Endothelial cell of umbilical vein (primary cell): ENCODE results near the gene CECR2. TPM values are rescaled to one million over a fixed set of nuclear protein-coding genes. Genes with fewer than 3 reads are reported as not detected.

ENCODE experiments used
- BruUV-seq: library from RNA; stranded (reverse); fragments of 400-500 nt; replicated peaks from 2 replicates; lab custom pipeline; 2021; lab: Mats Ljungman, UMichigan
- CTCF ChIA-PET: fragments of 300-600, 350-600 bp; sonication (Branson Sonifier 250); formaldehyde crosslinking; loops from one replicate; lab custom pipeline; 2021; ENCODE audit warnings: antibody characterized with exemption, inconsistent platforms; lab: Charles Lee
- POLR2A ChIA-PET: fragments of 300-600, 350-600 bp; sonication (Branson Sonifier 250); formaldehyde crosslinking; loops from one replicate; lab custom pipeline; 2021; ENCODE audit warnings: antibody characterized with exemption, inconsistent platforms; lab: Charles Lee
- DNase-seq: peaks from one replicate; pipeline ENCODE4 v3.0.0-alpha.2; 2011; ENCODE audit warnings: low read depth, low spot score
- FAIRE-seq: peaks from 2 replicates; lab custom pipeline; 2011; peaks lifted over from hg19 to GRCh38; lab: Jason Lieb, UNC
- H2AFZ ChIP-seq: 2 replicates; pipeline ENCODE4 v1.6.0; 2012; ENCODE audit warnings: low read depth, low read length, control low read depth, inconsistent platforms
- H3K27ac ChIP-seq: 2 replicates; pipeline ENCODE4 v1.5.1; 2011; ENCODE audit warnings: low read depth, mild to moderate bottlenecking, control low read depth, low read length, moderate library complexity; ENCODE audit not compliant: insufficient read depth
- H3K27me3 ChIP-seq, 2 experiments: 2 replicates each; pipeline versions ENCODE4 v1.6.0 to v1.6.1; 2011; ENCODE audit warnings: low read length in 2 of 2, mixed read lengths in 1 of 2; ENCODE audit not compliant: control insufficient read depth in 2 of 2, insufficient read depth in 2 of 2
- H3K36me3 ChIP-seq, 2 experiments: 2 replicates in 1 of 2; 3 replicates in 1 of 2; pipeline ENCODE4 v1.5.1; 2011; ENCODE audit warnings: low read length in 2 of 2, mild to moderate bottlenecking in 1 of 2, moderate library complexity in 1 of 2; ENCODE audit not compliant: control insufficient read depth in 2 of 2, insufficient read depth in 2 of 2; ENCODE audit errors: extremely low read depth in 1 of 2
- H3K4me1 ChIP-seq: 3 replicates; pipeline ENCODE4 v1.5.1; 2011; ENCODE audit warnings: mild to moderate bottlenecking, low read length; ENCODE audit not compliant: control insufficient read depth, insufficient read depth; ENCODE audit errors: extremely low read depth
- H3K4me2 ChIP-seq: 2 replicates; pipeline ENCODE4 v1.6.1; 2011; ENCODE audit warnings: low read length, control low read depth, mixed read lengths; ENCODE audit not compliant: insufficient read depth
- H3K4me3 ChIP-seq, 3 experiments: fragments of 200-600 bp in 1 of 3; sonication (generic), shearing (Covaris generic) in 1 of 3; replicated peaks in 1 of 3; 2 replicates each; pipeline ENCODE4 v1.5.1; 2011 to 2016; ENCODE audit warnings: control low read depth in 3 of 3, low read length in 3 of 3, mild to moderate bottlenecking in 2 of 3, inconsistent platforms in 1 of 3, low read depth in 1 of 3, moderate library complexity in 1 of 3; ENCODE audit not compliant: insufficient read depth in 1 of 3
- H3K79me2 ChIP-seq: 2 replicates; pipeline ENCODE4 v1.6.0; 2012; ENCODE audit warnings: low read length, inconsistent platforms; ENCODE audit not compliant: control insufficient read depth, insufficient read depth
- H3K9ac ChIP-seq: replicated peaks from 2 replicates; pipeline ENCODE3; 2011; ENCODE audit warnings: low read length, control low read depth; ENCODE audit not compliant: insufficient read depth; ENCODE audit errors: extremely low read depth
- H3K9me1 ChIP-seq: replicated peaks from 3 replicates; pipeline ENCODE4 v1.6.0; 2011; ENCODE audit warnings: mild to moderate bottlenecking, low read length; ENCODE audit not compliant: control insufficient read depth, insufficient read depth; ENCODE audit errors: extremely low read depth
- H3K9me3 ChIP-seq: replicated peaks from 2 replicates; pipeline ENCODE4 v1.5.1; 2012; ENCODE audit warnings: low read length, inconsistent platforms; ENCODE audit not compliant: control insufficient read depth, insufficient read depth
- H4K20me1 ChIP-seq: replicated peaks from 2 replicates; pipeline ENCODE3; 2011; ENCODE audit warnings: mild to moderate bottlenecking, low read length; ENCODE audit not compliant: control insufficient read depth, insufficient read depth; ENCODE audit errors: extremely low read depth
- EZH2 ChIP-seq: IDR thresholded peaks from 2 replicates; pipeline ENCODE4 v1.6.1; 2012; ENCODE audit warnings: borderline replicate concordance, low read depth, mild to moderate bottlenecking, moderate library complexity, low read length, inconsistent platforms; ENCODE audit not compliant: severe bottlenecking
- FOS ChIP-seq: IDR thresholded peaks from 2 replicates; pipeline ENCODE4 v1.6.1; 2011; ENCODE audit warnings: mild to moderate bottlenecking, low read length, moderate library complexity, borderline replicate concordance; ENCODE audit not compliant: insufficient read depth
- GATA2 ChIP-seq: IDR thresholded peaks from 2 replicates; pipeline ENCODE4 v1.7.0; 2011; ENCODE audit warnings: low read depth, mild to moderate bottlenecking, moderate library complexity, mixed read lengths, low read length; ENCODE audit not compliant: insufficient read length, insufficient read depth
- JUN ChIP-seq: IDR thresholded peaks from 2 replicates; pipeline ENCODE4 v1.6.1; 2011; ENCODE audit warnings: borderline replicate concordance, low read depth; ENCODE audit not compliant: insufficient read length, insufficient read depth
- MYC ChIP-seq: IDR thresholded peaks from one replicate; pipeline ENCODE4 v1.6.1; 2011; ENCODE audit warnings: mild to moderate bottlenecking, low read depth, low read length
- POLR2A ChIP-seq: IDR thresholded peaks from 2 replicates; pipeline ENCODE4 v1.6.1; 2012; ENCODE audit warnings: low read depth, mild to moderate bottlenecking, control low read depth, low read length
- POLR2AphosphoS5 ChIP-seq: IDR thresholded peaks from 2 replicates; pipeline ENCODE4 v1.6.1; 2012; ENCODE audit warnings: low read depth, mild to moderate bottlenecking, control low read depth, low read length, moderate library complexity; ENCODE audit not compliant: insufficient read depth
- dilution Hi-C: fragments of 300-500 bp; cut with MboI; formaldehyde crosslinking; loops from one replicate; pipeline ENCODE4 v1.15.0; 2019; ENCODE audit warnings: low sequenced_read_pairs; ENCODE audit not compliant: extremely low pct_ligation_motif_present
- intact Hi-C: fragments of 100-400 bp; cut with micrococcal nuclease; formaldehyde crosslinking; loops from one replicate; pipeline ENCODE4 v1.10.0; 2022
- polyA plus RNA-seq, 4 experiments: library from polyadenylated mRNA; depleted of rRNA in 3 of 4; stranded (reverse) in 3 of 4; unstranded in 1 of 4; fragments of >200 nt; gene quantifications; 2 replicates each; pipeline versions ENCODE4 v1.2.1 to v1.2.3, GENCODE V29; 2011 to 2012; ENCODE audit warnings: missing spikeins in 1 of 4
- total RNA-seq: library from RNA; stranded (reverse); gene quantifications from 2 replicates; pipeline ENCODE4 v1.2.3, GENCODE V29; 2021
- TF ChIP-seq, protein P1 (sequence below), 2 donors: IDR thresholded peaks; 1 replicate in 1 of 2; 2 replicates in 1 of 2; pipeline ENCODE4 v1.5.1; 2011; ENCODE audit warnings: low read length in 2 of 2, mild to moderate bottlenecking in 2 of 2, moderate library complexity in 2 of 2, control low read depth in 1 of 2, inconsistent platforms in 1 of 2, low read depth in 1 of 2; ENCODE audit not compliant: insufficient read depth in 1 of 2; ENCODE audit errors: extremely low read depth in 1 of 2
- TF ChIP-seq, protein P2 (sequence below): IDR thresholded peaks from 2 replicates; pipeline ENCODE4 v1.6.1; 2011; ENCODE audit not compliant: insufficient read depth, insufficient read length

Gene CECR2
- total and polyA plus RNA-seq, 2 donors (not counting 3 experiments of a cell fraction or from before 2014, with no cell fraction given), result 0.01 TPM; not detected in 1

DNA sequence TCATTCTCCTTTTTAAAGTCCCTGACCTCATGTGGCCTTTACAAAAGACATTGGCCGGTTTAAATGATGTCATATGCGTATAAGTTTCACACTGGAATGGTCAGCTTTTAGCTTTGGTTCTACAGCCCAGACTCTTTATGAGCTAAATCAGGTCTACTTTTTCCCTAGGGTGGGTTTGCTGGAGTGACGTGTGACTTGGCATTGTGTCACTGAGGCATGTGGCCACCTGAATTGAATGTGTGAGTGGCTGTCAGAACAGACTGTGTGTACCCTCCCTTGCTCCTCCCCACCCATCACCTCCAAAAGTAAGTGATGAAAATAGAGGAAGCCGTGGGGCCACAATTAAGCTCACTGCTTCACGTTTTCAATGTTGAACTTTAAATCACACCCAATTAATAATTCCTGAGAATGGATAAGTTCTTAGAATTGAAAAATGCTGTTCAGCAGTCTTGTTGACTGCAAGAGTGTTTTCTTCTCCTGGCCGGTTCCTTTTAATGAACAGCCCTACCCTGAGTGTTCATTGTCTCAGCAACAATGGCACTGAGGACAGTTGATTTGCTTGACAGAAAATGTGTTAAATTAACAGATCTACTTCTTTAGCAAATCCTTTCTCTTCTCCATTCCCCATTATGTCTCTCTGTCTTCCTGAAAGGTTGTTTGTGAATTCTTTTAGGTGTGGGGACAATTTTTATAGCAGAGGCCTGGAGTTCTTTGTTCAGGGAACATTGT lies 11.3 kb downstream of the CECR2 start:
- no peak overlapping the region for H3K27ac ChIP-seq
- H3K36me3 ChIP-seq, result no peaks in the 10 kb centered on the region
- no peaks in the 10 kb centered on the region for H3K9me1 ChIP-seq
- no peaks in the 10 kb centered on the region for H3K9me3 ChIP-seq
- no peak for FAIRE-seq
- H3K4me3 ChIP-seq, result no peak overlapping the region
- H3K27me3 ChIP-seq, result peaks cover 1 to 4% of the 10 kb centered on the region in 2 experiments
- CTCF ChIA-PET, result no interaction called here
- dilution Hi-C loops, result no loop called here
- H3K4me1 ChIP-seq, result no peaks in the 10 kb centered on the region
- H3K79me2 ChIP-seq, result no peaks in the 10 kb centered on the region
- H3K4me2 ChIP-seq, result no peak overlapping the region
- H4K20me1 ChIP-seq, result no peaks in the 10 kb centered on the region
- no peak for TF ChIP-seq EZH2
- TF ChIP-seq, protein P1, sequence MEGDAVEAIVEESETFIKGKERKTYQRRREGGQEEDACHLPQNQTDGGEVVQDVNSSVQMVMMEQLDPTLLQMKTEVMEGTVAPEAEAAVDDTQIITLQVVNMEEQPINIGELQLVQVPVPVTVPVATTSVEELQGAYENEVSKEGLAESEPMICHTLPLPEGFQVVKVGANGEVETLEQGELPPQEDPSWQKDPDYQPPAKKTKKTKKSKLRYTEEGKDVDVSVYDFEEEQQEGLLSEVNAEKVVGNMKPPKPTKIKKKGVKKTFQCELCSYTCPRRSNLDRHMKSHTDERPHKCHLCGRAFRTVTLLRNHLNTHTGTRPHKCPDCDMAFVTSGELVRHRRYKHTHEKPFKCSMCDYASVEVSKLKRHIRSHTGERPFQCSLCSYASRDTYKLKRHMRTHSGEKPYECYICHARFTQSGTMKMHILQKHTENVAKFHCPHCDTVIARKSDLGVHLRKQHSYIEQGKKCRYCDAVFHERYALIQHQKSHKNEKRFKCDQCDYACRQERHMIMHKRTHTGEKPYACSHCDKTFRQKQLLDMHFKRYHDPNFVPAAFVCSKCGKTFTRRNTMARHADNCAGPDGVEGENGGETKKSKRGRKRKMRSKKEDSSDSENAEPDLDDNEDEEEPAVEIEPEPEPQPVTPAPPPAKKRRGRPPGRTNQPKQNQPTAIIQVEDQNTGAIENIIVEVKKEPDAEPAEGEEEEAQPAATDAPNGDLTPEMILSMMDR (IDR thresholded peaks at IDR 0.05; ENCODE audit: extremely low read depth in 1 of 2, insufficient read depth in 1 of 2, low read depth in 1 of 2, low read length in 2 of 2), result no peak
- TF ChIP-seq MYC, result no peak
- TF ChIP-seq POLR2A, result no peak
- TF ChIP-seq GATA2, result no peak
- TF ChIP-seq, protein P2, sequence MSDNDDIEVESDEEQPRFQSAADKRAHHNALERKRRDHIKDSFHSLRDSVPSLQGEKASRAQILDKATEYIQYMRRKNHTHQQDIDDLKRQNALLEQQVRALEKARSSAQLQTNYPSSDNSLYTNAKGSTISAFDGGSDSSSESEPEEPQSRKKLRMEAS, result no peak
- no peak for TF ChIP-seq JUN
- TF ChIP-seq POLR2AphosphoS5, result no peak
- TF ChIP-seq FOS, result no peak
- DNase-seq, result no peak
- intact Hi-C loops, result no loop called here
- BruUV-seq, result no TSS peak
- POLR2A ChIA-PET, result no interaction called here
- no peak overlapping the region for H3K9ac ChIP-seq
- no peak overlapping the region for H2AFZ ChIP-seq
